Bone marrow (tissue), 2 donors: Measurements from ENCODE around the gene HSF4.
A peak's percentile ranks its signal among the peaks of the same experiment; 100 is the strongest.

ENCODE experiments used
- DNase-seq, 2 donors: peaks; one replicate each; lab custom pipeline; 2025; lab: John Stamatoyannopoulos, UW

HSF4 gene

DNA sequence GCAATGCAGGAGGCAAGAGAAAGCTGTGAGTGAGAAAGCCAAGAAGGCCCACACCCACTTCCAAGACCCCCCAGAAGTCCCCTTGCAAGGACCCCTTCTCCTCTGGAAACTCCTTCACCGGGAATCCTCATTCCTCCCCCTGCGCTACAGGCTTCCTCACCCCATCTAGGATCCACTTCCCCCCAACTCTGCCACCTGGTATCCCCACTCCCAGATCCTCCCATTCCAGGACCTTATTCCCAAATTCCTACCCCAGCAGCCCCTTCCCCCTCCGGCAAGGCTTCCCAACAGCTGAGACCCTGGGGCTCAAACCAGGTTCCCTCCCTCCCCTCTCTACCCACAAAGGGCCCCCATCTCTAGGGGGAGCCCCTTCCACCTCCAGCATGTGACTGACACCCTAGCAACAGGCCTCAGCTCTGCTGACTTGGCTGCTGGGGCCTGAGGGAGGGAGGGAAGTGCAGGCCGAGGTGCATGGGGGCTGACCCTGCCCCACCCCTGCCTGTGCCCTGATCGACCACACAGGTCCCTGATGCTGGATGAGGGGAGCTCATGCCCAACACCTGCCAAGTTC, 2.1 kb downstream of the HSF4 start:
- DNase-seq, result no peak

DNA sequence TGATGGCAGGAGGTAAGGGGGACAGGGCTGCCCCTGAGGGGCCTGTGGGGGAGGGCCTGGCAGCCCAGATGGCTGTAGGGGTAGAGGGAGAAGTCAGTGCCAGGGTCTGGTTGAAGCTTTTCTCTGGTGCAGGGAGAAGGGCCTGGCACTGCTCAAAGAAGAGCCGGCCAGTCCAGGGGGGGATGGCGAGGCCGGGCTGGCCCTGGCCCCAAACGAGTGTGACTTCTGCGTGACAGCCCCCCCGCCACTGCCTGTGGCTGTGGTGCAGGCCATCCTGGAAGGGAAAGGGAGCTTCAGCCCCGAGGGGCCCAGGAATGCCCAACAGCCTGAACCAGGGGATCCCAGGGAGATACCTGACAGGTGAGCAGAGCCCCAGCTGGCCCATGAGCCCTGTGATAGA, 3.0 kb downstream of the HSF4 start:
- no peak for DNase-seq

DNA sequence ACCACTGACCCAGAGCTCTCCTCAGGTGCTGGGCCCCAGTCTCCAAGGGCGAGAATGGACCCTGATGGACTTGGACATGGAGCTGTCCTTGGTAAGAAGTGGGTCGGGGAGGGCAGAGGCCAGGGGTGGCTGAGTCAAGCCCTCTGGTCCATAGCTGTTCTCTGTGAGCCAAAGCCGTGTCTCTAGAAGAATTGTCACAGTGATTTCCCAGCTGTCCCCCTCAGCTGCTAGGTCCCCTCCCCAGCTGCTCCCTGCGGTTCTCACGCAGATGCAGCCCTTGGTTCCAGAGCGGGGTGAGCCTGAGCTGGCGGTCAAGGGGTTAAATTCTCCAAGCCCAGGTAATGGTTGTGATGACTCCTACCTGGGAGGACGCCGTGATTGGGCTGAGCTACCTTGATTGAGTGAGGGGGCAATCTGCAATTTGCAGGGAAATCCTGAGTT, 4.5 kb downstream of the HSF4 start:
- DNase-seq, result no peak

DNA sequence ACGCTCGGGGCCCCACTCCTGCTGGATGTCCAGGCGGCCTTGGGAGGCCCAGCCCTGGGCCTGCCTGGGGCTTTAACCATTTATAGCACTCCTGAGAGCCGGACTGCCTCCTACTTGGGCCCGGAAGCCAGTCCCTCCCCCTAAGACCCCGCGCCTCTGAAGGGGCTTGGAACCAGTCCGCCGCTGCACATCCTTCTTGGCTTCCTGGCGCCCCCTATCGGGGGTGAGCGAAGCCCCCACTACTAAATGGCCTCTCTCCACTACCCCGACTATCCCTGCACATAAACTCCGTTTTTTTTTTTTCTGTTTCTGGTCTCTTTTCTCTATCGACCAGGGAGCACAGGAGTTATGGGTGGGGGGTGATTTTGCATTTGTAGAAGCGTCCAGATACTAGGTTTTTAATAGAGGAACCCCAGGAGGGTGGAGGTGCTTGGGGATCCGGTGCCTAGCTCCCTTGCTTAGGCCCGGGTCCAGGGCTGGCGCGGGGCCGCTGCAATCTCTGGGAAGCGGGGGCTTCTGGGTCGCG, 5.2 kb downstream of the HSF4 start:
- no peak for DNase-seq

DNA sequence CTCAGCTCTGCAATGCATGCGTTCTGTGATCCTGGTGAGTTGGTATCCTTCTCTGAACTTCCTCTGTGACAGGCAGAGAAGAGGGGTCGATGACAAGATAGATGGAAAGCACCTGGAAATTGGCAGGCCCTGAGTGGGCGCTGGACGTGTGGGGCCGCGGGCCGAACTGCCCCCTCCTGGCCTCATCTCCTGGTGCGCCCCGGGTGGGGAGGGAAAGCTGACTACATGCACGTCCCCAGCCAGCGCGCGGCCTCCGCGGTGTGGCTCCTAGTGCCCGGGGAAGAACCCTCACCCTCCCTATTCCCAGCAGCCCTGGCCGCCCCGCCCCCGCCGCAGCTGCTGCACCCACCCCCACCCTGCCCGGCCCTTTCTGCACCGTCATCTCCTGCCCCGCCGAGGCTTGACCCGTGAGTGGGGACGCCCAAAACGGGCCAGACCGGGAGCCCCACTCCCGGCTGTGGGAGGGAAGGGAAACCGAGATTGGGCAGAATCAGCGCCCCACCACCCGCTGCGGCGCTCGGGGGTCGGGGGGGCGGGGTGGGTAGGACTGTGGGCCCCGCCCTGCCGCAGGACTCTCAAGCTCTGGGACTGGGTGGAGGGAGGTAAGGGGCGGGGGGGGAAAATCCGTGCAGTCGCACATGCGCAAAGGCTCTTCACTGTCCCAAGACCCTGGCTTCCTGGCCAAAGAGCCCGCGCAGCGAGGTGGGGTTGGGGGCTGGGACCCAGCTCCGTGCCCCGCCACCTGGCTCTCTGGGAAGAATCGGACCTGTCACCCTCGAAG, 5.8 kb downstream of the HSF4 start, which contains the start of gene NOL3:
NOL3 (plus strand) TSS at position 371 of the 781 bp plus-strand sequence.
- peak in 1 of 2 donors; percentile 72 for DNase-seq

DNA sequence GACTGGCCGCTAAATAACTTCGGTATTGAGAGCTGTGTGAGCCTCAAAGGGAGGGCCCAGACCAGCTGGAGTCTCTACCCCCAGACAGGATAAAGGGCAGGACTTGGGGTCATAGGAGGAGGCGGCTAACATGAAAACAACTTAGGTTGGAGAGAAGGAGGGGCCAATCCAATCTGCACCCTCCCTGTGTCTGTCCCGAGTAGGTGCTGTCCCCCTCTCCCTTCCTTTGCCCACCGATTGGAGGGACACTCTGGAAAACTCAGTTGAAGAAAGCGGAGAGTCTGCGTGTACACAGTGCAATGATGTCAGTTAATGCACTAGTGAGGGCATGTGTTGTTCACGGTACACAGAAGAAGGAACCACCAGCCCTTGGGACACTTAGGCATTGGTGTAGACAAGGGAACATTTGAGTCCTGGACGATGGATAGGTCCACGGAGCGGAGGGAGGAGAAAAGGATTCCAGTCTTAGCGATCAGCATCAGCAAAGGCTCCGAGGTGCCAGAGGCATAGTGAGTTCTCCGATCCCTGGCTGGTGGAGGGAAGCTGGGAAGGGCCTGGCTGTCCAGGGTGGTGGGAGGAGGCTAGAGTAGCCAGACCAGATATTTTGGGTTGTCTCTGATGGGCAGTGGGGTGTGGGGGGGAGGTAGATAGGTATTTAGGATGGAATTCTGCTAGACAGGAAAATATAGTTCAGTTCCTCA, 6.6 kb downstream of the HSF4 start:
- DNase-seq, result no peak

DNA sequence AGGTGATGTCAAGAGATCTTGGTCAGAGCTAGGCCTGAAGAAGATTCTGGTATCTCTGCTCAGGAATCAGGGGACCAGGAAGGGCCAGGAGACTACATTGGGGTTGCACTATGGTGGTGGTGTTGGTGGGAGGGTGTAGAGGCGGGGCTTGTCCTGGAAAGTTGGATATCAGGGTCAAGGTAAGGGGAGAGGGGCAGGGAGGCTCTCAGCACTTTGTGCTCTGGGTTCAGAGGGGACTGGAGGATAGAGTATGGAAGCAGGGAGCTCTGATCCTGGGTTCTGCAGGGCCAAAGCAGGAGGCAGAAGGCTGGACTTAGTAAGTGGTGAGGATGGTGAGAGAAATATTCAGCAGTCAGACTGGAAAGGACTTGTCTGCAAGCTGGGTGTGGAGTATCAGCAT, 8.8 kb downstream of the HSF4 start:
- no peak for DNase-seq

DNA sequence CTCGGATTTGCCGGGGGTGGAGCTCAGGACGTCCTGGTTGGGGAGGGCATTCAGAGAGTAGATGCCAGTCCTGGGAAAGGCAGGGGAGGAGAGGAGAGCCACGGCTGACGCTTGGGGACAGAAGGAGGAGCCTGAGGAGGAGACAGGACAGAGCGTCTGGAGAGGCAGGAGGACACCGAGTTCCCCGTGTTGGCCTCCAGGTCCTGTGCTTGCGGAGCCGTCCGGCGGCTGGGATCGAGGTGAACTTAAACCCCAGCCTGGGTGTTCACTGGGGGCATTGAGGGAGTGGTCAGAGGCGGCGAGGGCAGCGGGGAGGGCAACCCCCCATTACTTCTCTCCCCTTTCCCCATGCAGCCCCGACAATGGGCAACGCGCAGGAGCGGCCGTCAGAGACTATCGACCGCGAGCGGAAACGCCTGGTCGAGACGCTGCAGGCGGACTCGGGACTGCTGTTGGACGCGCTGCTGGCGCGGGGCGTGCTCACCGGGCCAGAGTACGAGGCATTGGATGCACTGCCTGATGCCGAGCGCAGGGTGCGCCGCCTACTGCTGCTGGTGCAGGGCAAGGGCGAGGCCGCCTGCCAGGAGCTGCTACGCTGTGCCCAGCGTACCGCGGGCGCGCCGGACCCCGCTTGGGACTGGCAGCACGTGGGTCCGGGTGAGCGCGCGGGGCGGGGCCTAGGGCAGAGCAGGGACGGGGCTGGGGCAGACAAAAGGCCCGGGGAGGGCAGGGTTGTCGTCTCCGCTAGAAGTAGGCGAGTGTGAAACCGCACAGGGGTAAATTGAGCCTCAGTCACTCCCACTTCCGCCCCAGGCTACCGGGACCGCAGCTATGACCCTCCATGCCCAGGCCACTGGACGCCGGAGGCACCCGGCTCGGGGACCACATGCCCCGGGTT, 9.5 kb downstream of the HSF4 start:
- peak; percentile 18 to 24 for DNase-seq

DNA sequence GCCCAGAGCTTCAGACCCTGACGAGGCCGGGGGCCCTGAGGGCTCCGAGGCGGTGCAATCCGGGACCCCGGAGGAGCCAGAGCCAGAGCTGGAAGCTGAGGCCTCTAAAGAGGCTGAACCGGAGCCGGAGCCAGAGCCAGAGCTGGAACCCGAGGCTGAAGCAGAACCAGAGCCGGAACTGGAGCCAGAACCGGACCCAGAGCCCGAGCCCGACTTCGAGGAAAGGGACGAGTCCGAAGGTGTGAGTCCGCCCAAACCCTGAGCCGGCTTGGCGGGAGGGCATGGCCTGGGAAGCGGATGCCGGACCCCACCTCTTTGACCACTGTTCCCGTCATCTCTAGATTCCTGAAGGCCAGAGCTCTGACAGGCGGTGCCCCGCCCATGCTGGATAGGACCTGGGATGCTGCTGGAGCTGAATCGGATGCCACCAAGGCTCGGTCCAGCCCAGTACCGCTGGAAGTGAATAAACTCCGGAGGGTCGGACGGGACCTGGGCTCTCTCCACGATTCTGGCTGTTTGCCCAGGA, 10.2 kb downstream of the HSF4 start:
- no peak for DNase-seq

DNA sequence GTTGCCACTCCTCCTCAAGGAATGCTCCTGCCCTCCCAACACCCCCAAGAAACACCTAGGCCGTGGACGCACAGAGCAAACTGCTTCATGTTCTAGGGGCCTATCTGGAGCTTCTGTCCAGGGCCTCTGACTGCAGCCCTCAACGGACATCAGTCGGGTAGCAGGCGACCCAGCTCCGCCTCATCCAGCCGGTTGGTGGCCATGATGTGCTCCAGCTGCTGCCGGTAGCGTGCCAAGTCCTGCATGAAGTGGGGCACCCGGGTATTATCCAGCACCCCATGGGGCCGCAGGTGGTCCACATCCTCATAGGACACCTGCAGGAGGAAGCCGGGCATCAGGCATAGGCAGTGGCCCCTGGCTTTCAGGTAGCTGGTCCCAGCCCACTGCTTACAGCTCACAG, 12.1 kb downstream of the HSF4 start:
- no peak for DNase-seq

DNA sequence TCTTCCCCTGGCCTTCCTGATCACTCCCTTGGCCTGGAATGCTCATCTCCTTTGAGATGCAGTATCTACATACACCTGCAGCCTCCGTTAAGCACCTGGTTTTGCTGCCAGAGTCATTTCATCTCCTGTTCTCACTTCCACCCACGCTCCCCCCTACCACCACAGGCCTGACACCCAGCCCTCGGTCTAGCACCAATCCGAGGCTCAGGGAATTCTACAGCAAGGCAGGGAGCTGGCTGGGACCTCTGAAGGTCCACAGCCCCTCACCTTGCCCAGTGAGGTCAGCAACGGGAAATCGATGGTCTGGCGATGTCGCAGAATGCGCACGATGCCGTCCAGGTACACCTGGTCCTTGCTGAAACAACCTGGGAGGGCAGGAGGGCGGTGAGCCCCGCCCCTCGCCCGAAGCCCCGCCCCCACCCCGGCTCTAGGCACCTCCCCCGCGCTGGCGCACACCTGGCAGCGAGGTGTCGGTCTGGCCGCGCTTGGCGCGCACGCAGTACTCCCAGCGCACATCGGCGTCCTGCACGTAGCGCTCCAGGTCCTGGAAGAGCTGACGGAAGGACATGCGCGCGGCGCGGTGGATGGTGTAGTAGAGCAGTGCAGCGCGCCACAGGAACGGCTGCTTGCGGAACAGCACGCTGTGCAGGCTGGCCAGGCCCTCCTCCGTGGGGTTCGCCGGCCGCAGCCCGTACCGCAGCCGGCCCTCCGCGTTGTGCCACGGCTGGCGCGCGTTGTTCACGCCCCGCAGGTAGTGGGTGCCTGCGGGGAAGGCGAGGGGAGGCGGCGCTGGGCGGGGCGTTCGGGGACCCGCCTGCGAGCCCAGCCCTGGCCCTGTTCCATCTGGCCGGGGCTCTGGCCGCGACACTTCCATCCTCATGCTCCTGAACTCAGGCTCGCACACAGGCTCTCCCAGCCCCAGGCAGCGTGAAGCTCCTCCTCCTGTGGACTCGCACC, 13.5 kb downstream of the HSF4 start:
- DNase-seq, result peak in 1 of 2 donors; percentile 4

DNA sequence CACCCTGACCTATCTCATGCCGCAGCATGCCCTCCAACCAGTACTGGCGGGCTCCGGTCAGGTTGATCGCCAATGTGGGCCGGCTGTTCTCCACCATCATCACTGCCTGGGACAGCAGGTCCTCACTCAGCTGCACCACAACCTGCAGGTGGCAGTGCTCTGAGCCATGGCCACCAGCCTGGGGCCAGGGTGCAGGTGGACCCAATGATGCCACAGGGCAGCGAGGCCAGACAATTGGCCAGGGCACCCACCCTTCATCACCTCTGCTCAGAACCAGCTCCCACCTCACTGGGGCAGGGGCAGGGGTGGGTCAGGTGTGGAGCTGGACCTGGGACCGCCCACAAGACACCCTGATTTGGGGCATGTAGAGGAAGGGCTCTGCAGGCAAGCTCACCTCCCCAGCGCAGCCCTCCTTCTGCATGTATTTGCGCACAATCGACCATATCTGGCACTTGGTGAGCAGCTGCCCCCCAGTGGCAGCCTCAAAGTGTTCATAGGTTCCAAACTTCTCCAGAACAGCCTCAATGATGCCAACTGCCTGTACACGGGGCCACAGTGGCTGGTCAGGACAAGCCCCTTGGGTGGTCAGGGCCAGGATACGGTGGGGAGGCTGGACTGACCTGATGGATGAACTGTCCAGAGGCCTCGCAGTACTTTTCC, 15.0 kb downstream of the HSF4 start:
- DNase-seq, result no peak

DNA sequence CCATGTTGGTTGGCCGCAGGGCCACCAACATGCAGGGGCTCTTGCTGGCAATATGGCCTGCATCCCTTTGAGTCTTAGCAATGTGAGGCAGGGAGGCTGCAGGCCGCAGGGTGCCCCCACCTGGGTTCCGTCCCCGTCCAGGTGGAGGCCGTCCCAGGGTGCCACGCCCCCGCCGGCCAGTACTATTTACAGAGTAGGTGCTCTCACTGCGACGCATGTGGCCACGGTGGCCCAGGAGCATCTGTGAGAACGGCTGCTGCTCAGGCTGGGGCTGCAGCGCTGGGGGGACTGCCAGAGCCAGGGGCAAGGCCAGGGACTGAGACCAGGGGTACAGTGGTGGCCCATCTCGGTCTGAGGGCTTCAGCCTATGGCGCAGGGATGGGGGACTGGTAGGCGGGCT, 15.6 kb downstream of the HSF4 start:
- no peak for DNase-seq

DNA sequence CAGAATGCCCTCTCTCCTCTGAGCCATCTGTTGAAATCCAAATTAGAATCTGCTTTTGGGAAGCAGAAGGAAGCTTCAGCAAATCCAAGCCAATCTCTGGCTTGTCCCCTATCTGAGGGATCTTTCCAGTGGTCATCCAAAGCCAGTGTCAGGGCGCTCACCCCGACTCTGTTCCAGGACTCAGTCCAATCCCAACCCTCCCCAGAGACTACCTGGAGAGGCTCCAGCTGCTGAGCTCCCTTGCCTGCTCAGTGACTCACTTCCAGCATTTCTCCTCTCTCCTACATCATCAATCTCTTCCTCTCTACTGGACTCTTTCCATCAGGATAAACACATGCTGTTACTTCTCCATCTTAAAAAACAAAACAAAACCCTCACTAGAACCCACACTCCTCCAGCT, 16.8 kb downstream of the HSF4 start:
- no peak for DNase-seq

DNA sequence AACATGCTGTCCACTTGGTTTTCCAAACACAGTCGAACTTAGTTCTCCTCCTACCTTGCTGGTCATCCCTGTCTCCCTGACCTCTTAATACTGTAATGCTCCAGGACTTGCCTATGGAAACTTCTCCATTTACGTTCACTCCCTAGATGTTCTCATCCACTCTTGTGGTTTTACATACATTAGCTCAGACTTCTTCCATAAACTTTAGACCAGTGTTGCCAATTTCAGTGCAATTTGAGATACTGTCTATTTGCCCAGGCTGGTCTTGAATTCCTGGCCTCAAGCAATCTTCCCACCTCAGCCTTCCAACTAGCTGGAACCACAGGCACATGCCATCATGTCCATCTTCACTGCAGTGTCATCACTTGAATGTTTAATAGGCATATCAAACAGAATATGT, 17.7 kb downstream of the HSF4 start:
- DNase-seq, result no peak

DNA sequence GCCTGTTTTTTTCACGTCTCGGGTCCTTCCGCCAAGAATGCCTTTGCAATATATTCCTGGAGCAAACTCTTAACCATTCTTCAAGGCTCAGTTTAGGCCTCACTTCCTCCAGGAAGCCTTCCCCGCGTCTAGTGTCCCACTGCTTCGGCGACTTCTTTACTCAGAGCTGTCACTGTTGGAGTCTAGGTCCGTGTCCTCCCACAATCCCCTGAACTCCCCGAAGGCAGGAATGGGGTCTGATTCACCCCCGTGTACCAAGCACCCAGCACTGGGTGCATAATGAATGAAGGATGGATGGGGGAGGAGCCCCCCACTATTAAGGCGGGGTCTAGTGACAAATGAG, 18.7 kb downstream of the HSF4 start:
- no peak for DNase-seq

DNA sequence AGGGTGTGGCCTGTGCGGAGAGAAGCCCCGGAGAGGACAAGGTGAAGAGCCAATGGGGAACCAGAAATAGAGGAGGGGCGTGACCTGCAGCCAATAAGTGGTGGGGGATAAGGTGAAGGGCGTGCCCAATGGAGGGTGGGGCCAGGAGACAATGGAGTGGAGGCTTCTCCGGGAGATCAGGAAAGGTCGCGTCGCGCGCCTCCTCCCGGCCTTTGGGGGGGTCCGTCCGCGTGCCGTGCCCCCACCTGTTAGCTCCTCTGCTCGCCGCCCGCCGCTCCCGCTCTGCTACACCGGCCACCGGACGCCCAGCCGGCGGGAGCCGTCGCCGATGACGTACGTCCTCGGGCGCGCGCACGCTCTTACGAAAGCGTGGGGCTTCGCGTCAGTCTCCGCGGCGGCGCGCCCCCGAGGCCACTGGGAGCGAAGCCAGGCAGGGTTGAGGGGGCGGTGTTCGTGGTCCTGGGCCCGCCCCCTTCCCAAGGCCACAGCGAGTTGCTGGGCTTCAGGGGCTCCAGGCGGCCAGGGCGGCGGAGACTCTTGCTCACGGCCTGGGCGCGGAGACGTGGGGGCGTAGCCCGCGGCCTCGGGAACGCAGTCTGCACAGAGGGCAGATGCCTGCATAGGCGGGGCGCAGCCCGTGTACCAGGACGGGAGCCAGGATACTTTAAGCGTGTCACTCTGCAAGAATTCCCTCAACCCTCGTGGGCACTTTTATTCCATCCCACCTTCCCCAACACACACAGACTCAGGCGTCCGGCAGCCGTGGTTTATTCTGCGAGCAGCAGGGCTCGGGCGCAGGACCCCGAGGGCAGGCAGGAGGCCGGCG, 19.3 kb downstream of the HSF4 start, which contains the start of gene MATCAP1:
MATCAP1 (minus strand) TSS at position 337 of the 826 bp plus-strand sequence. CDS start 3,353 bp downstream, outside the sequence.
- DNase-seq, result peak; percentile 99

DNA sequence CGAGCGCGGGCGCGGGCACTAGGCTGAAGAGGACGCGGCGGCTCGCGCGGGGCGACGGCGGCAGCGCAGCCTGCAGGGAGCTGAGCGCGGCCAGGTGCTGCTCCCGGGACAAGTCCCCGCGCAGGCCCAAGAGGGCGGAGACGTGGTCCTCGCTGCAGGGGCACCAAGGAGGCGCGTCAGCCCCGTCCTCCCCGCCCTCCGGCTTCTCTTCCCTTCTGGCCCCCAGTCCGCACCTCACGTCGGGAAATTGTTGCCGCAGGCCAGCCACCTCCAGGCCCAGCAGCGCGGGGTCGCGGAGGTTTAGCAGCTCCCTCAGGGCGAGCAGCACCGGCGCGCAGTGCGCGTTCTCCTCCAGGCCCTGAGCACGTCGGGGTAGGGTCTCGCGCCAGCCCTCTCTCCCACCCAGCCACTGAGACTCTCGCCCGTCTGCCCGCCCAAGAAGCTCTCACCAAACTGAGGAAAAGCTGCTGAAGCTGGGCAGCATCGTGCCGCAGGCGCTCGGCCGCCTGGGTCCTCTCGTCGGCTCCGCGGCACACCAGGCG, 20.0 kb downstream of the HSF4 start:
- no peak for DNase-seq
